Progenitor cell of endocrine pancreas (in vitro differentiated cells): ENCODE measurements around the gene METTL22. TPM values are rescaled to one million over a fixed set of nuclear protein-coding genes. Genes with fewer than 3 reads are reported as not detected.

ENCODE experiments used
- DNase-seq: peaks from one replicate; pipeline ENCODE4 v3.0.0; 2021; ENCODE audit warnings: low spot score; ENCODE audit not compliant: unreplicated experiment
- H3K27ac Mint-ChIP-seq: 2 replicates; pipeline ENCODE4 v1.8.0; 2021; ENCODE audit warnings: mild to moderate bottlenecking, moderate library complexity, mixed read lengths
- H3K27me3 Mint-ChIP-seq: 2 replicates; pipeline ENCODE4 v1.8.0; 2021; ENCODE audit warnings: mixed read lengths
- H3K36me3 Mint-ChIP-seq: 2 replicates; pipeline ENCODE4 v1.8.0; 2022; ENCODE audit warnings: mixed read lengths; ENCODE audit not compliant: insufficient read depth
- H3K4me1 Mint-ChIP-seq: 2 replicates; pipeline ENCODE4 v1.8.0; 2021; ENCODE audit warnings: low read depth, mixed read lengths
- H3K4me3 Mint-ChIP-seq: 2 replicates; pipeline ENCODE4 v1.8.0; 2021; ENCODE audit warnings: low read depth, mild to moderate bottlenecking, moderate library complexity, mixed read lengths
- H3K9me3 Mint-ChIP-seq: 2 replicates; pipeline ENCODE4 v1.8.0; 2021; ENCODE audit warnings: low read depth, mixed read lengths
- total RNA-seq: library from RNA; stranded (reverse); gene quantifications from 2 replicates; pipeline ENCODE4 v1.2.1, GENCODE V29; 2021
- TF ChIP-seq, protein P1 (sequence below): fragments of 200-600 bp; sonication (generic); IDR thresholded peaks from one replicate; pipeline ENCODE4 v1.5.0; 2021; ENCODE audit warnings: antibody characterized with exemption, mild to moderate bottlenecking; ENCODE audit not compliant: unreplicated experiment

METTL22 gene
- total RNA-seq, 1 donor from 2014 or later, result 56.5 TPM

DNA sequence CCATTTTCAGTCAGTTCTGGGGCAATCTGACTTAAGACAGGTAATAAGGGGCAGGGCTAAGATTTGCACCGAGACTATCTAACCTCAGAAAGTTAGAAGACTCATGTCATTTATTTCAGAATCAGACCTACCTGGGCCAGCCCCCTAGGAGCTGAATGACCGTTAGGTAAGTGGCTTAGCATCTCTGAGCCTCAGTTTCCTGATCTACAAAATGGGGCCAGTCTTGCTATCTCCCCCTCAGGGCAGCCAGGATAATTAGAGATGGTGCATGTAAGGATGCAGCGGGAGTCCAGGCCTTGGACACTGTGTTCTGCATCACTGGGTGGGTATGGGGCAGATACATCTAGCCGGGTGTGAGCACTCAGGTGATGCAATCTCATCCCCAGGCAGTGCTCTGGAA is 10.4 kb upstream of the METTL22 start:
- TF ChIP-seq, protein P1, sequence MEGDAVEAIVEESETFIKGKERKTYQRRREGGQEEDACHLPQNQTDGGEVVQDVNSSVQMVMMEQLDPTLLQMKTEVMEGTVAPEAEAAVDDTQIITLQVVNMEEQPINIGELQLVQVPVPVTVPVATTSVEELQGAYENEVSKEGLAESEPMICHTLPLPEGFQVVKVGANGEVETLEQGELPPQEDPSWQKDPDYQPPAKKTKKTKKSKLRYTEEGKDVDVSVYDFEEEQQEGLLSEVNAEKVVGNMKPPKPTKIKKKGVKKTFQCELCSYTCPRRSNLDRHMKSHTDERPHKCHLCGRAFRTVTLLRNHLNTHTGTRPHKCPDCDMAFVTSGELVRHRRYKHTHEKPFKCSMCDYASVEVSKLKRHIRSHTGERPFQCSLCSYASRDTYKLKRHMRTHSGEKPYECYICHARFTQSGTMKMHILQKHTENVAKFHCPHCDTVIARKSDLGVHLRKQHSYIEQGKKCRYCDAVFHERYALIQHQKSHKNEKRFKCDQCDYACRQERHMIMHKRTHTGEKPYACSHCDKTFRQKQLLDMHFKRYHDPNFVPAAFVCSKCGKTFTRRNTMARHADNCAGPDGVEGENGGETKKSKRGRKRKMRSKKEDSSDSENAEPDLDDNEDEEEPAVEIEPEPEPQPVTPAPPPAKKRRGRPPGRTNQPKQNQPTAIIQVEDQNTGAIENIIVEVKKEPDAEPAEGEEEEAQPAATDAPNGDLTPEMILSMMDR, result no peak
- Mint-ChIP-seq H3K4me3 (no peak overlapping the region), H3K27ac (no peak overlapping the region), H3K36me3 (no peaks in the 10 kb centered on the region), H3K27me3 (peaks cover 32% of the 10 kb centered on the region), H3K4me1 (no peaks in the 10 kb centered on the region), H3K9me3 (no peaks in the 10 kb centered on the region)
- no peak for DNase-seq

DNA sequence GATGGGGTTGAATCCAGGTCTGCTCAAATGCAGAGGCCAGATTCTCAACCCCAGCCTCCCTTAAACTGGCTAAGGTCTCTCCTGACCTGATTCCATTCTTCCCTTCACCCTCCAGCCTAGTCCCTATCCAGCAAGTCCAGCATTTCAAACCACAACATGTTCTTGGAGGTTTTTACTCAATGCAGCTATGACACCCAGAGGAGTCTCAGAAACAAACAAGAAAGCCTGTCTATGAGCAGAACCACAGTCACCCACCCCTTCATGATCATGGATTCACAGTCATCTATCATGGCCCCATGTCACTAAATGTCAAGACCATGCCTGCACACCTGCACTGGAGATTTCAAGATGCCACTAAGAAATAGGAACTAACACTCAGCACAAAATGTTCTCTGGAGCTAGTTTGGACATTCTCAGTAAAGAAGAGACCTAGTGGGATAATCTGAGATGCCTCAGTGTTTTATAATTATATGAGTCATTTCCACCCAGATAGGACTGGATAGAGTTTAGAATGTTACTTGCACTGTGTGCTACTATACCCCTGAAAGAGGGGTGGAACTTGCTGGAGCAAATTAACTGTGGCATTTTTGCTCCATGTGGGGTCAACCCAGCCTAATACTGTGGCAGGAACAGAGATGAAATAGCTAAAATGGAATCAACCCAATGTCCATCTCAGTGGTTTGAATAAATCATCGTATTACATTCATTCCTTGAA is 9.5 kb upstream of the METTL22 start:
- no peaks in the 10 kb centered on the region for H3K9me3 Mint-ChIP-seq
- no peak overlapping the region for H3K4me3 Mint-ChIP-seq
- TF ChIP-seq, protein P1, result no peak
- no peak overlapping the region for H3K27ac Mint-ChIP-seq
- no peaks in the 10 kb centered on the region for H3K36me3 Mint-ChIP-seq
- DNase-seq, result no peak
- peaks cover 28% of the 10 kb centered on the region for H3K27me3 Mint-ChIP-seq
- H3K4me1 Mint-ChIP-seq, result no peaks in the 10 kb centered on the region

DNA sequence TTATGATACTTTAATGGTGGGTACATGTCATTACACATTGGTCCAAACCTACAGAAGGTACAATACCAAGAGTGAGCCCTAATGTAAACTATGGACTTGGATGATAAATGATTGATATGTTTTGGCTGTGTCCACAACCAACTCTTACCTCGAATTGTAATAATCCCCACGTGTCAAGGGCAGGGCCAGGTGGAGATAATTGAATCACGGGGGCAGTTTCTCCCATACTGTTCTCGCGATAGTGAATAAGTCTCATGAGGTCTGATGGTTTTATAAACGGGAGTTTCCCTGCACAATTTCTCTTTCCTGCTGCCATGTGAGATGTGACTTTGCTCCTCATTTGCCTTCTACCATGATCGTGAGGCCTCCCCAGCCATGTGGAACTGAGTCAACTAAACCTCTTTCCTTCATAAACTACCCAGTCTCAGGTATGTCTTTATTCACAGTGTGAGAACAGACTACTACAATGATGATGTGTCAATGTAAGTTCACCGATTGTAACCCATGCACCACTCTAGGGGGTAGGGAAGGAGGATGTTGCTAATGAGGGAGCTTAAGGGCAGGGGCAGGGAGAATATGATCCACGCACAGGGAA is 7.0 kb upstream of the METTL22 start:
- Mint-ChIP-seq H3K27me3 (peaks cover 11% of the 10 kb centered on the region), H3K4me1 (no peaks in the 10 kb centered on the region), H3K36me3 (no peaks in the 10 kb centered on the region), H3K9me3 (no peaks in the 10 kb centered on the region), H3K4me3 (no peak overlapping the region), H3K27ac (no peak overlapping the region)
- TF ChIP-seq, protein P1, result no peak
- no peak for DNase-seq

DNA sequence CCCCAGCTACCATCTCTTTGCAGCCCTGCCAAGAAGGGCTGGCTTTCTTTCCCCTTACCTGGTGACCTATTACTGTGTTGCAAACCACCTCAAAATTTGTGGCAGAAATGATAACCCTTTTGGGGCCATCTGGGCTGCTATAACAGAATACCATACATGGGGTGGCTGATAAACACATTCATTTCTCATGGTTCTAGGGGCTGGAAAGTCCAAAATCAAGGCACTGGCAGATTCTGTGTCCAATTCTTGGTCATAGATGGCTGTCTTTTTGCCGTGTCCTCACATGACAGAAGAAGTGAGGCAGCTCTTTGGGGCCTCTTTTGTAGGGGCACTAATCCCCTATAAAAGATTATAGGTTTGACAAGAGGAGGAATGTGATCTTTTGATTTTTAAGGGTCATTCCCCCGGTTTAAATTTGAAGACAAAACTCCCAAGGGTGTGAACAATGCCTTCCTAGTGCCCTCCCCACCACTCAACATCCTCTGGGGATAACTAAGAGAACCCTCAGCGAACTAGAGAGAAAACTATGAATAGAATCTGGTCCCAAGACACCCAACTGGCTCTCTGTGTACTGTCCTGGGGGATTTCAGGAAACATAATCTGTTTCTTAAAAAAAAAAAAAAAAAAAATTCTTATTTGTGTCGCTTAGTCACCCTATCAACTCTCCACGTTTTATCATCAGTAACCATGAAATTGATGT is 1.7 kb upstream of the METTL22 start:
- TF ChIP-seq, protein P1, result no peak
- DNase-seq, result no peak
- H3K9me3 Mint-ChIP-seq, result no peaks in the 10 kb centered on the region
- H3K36me3 Mint-ChIP-seq, result peaks cover 1% of the 10 kb centered on the region
- no peak overlapping the region for H3K4me3 Mint-ChIP-seq
- H3K27ac Mint-ChIP-seq, result no peak overlapping the region
- no peaks in the 10 kb centered on the region for H3K27me3 Mint-ChIP-seq
- peaks cover 9% of the 10 kb centered on the region for H3K4me1 Mint-ChIP-seq

DNA sequence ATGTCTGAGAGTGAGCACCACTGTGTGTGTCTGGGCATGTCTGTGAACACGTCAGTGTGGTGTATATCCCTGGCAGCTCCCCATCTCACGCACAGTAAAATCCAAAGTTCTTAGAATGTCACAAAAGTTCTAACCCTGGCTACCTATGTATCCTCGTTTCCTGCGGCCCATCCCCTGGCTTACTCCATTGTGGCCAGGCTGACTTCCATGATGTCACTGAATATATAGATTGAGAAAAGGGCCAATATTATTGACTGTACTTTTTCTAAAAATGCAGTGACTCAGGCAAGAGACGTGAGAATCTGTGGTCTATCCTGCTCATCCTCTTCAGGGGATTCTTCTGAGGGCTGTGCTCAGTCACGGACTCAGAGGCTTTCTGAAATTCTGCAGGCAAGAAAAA is 963 bp upstream of the METTL22 start:
- Mint-ChIP-seq H3K27me3 (no peaks in the 10 kb centered on the region), H3K9me3 (no peaks in the 10 kb centered on the region), H3K4me1 (peaks cover 9% of the 10 kb centered on the region), H3K36me3 (peaks cover 1% of the 10 kb centered on the region), H3K4me3 (peak overlapping the region; percentile 98), H3K27ac (peak overlapping the region; percentile 99)
- TF ChIP-seq, protein P1, result no peak
- DNase-seq, result no peak
